ENCODE results near the gene GABARAPL1.

GRCh38 chr12:10175846-10176636, 36.6 kb upstream of the GABARAPL1 start:
- TF ChIP-seq CTCF (IDR thresholded peaks at IDR 0.05) (no peak), POLR2A (IDR thresholded peaks at IDR 0.05) (no peak)

Measured in body of pancreas (tissue), 4 donors.